ENCODE data around the gene RBM33.

Gene RBM33

GRCh38 chr7:155621418-155621980, 23.0 kb upstream of the RBM33 start:
- H2AFZ ChIP-seq (ENCODE audit: low read length) = no peak overlapping the region
- no peak for DNase-seq
- no peaks in the 10 kb centered on the region for H3F3A ChIP-seq (ENCODE audit: insufficient read depth, low read length)
- H3K9ac ChIP-seq (ENCODE audit: low read length) = no peak overlapping the region
- TF ChIP-seq CTCF (IDR thresholded peaks at IDR 0.05; ENCODE audit: low read length) (no peak), EZH2 (optimal IDR thresholded peaks at IDR 0.05; ENCODE audit: low read depth, low read length) (no peak), EZH2phosphoT487 (IDR thresholded peaks at IDR 0.05; ENCODE audit: low read length) (no peak)
- no peaks in the 10 kb centered on the region for H3K27me3 ChIP-seq (replicated peaks; ENCODE audit: insufficient read depth, low read length)
- H3K9me2 ChIP-seq (replicated peaks; ENCODE audit: insufficient read depth, low read length) = no peaks in the 10 kb centered on the region
- H3K27ac ChIP-seq (ENCODE audit: low read length) = no peak overlapping the region
- H3K4me2 ChIP-seq (ENCODE audit: low read depth, low read length) = no peak overlapping the region
- H3K4me1 ChIP-seq (ENCODE audit: low read length) = no peaks in the 10 kb centered on the region
- H3K79me2 ChIP-seq (ENCODE audit: low read length) = no peaks in the 10 kb centered on the region
- H3K36me3 ChIP-seq (replicated peaks; ENCODE audit: insufficient read depth, low read length) = no peaks in the 10 kb centered on the region
- H3K4me3 ChIP-seq (ENCODE audit: low read length) = no peak overlapping the region
- no peaks in the 10 kb centered on the region for H4K20me1 ChIP-seq (ENCODE audit: insufficient read depth, low read length)
- no peaks in the 10 kb centered on the region for H3K9me3 ChIP-seq (replicated peaks; ENCODE audit: insufficient read depth, low read length)

GRCh38 chr7:155624412-155624811, 20.0 kb upstream of the RBM33 start:
- no peaks in the 10 kb centered on the region for H3K36me3 ChIP-seq (replicated peaks; ENCODE audit: insufficient read depth, low read length)
- H2AFZ ChIP-seq (ENCODE audit: low read length) = no peak overlapping the region
- H3K9me3 ChIP-seq (replicated peaks; ENCODE audit: insufficient read depth, low read length) = no peaks in the 10 kb centered on the region; the same call in 1 of the 2 replicates
- no peak overlapping the region for H3K4me2 ChIP-seq (ENCODE audit: low read depth, low read length)
- no peaks in the 10 kb centered on the region for H4K20me1 ChIP-seq (ENCODE audit: insufficient read depth, low read length)
- H3K4me3 ChIP-seq (ENCODE audit: low read length) = no peak overlapping the region
- H3K27me3 ChIP-seq (replicated peaks; ENCODE audit: insufficient read depth, low read length) = no peaks in the 10 kb centered on the region
- TF ChIP-seq EZH2 (optimal IDR thresholded peaks at IDR 0.05; ENCODE audit: low read depth, low read length) (no peak), CTCF (IDR thresholded peaks at IDR 0.05; ENCODE audit: low read length) (no peak), EZH2phosphoT487 (IDR thresholded peaks at IDR 0.05; ENCODE audit: low read length) (no peak)
- no peaks in the 10 kb centered on the region for H3K9me2 ChIP-seq (replicated peaks; ENCODE audit: insufficient read depth, low read length)
- H3K9ac ChIP-seq (ENCODE audit: low read length) = no peak overlapping the region
- no peak overlapping the region for H3K27ac ChIP-seq (ENCODE audit: low read length)
- H3F3A ChIP-seq (ENCODE audit: insufficient read depth, low read length) = no peaks in the 10 kb centered on the region
- no peaks in the 10 kb centered on the region for H3K4me1 ChIP-seq (ENCODE audit: low read length)
- H3K79me2 ChIP-seq (ENCODE audit: low read length) = no peaks in the 10 kb centered on the region
- no peak for DNase-seq

- no peak overlapping the region for H3K4me3 ChIP-seq (ENCODE audit: low read length)
- no peaks in the 10 kb centered on the region for H3F3A ChIP-seq (ENCODE audit: insufficient read depth, low read length)
- no peak overlapping the region for H2AFZ ChIP-seq (ENCODE audit: low read length)
- H3K9ac ChIP-seq (ENCODE audit: low read length) = no peak overlapping the region
- H3K27ac ChIP-seq (ENCODE audit: low read length) = no peak overlapping the region
- H3K36me3 ChIP-seq (replicated peaks; ENCODE audit: insufficient read depth, low read length) = no peaks in the 10 kb centered on the region
- no peaks in the 10 kb centered on the region; the same call in 1 of the 2 replicates for H3K9me3 ChIP-seq (replicated peaks; ENCODE audit: insufficient read depth, low read length)
- H4K20me1 ChIP-seq (ENCODE audit: insufficient read depth, low read length) = no peaks in the 10 kb centered on the region
- H3K79me2 ChIP-seq (ENCODE audit: low read length) = no peaks in the 10 kb centered on the region
- TF ChIP-seq EZH2phosphoT487 (IDR thresholded peaks at IDR 0.05; ENCODE audit: low read length) (no peak), EZH2 (optimal IDR thresholded peaks at IDR 0.05; ENCODE audit: low read depth, low read length) (no peak), CTCF (IDR thresholded peaks at IDR 0.05; ENCODE audit: low read length) (no peak)
- no peaks in the 10 kb centered on the region for H3K27me3 ChIP-seq (replicated peaks; ENCODE audit: insufficient read depth, low read length)
- DNase-seq = no peak
- no peak overlapping the region for H3K4me2 ChIP-seq (ENCODE audit: low read depth, low read length)
- no peaks in the 10 kb centered on the region for H3K9me2 ChIP-seq (replicated peaks; ENCODE audit: insufficient read depth, low read length)
- H3K4me1 ChIP-seq (ENCODE audit: low read length) = no peaks in the 10 kb centered on the region
These were observed 18.9 kb upstream of the RBM33 start for GRCh38 chr7:155625557-155625956.
